KMS-11 (cell line): ENCODE results near the gene SCCPDH.

Experiments
- H2AFZ ChIP-seq: fragments of 200-600 bp; sonication (generic); 2 replicates; pipeline ENCODE4 v1.6.1; 2016; ENCODE audit warnings: antibody characterized with exemption, mixed run types, low read depth
- H3K27ac ChIP-seq: fragments of 200-600 bp; sonication (generic); 2 replicates; pipeline ENCODE4 v1.6.1; 2016; ENCODE audit warnings: mild to moderate bottlenecking, mixed run types
- H3K27me3 ChIP-seq: fragments of 200-600 bp; sonication (generic); 2 replicates; pipeline ENCODE4 v1.6.1; 2017; ENCODE audit warnings: mild to moderate bottlenecking, low read depth, mixed run types, moderate library complexity; ENCODE audit not compliant: insufficient read depth
- H3K36me3 ChIP-seq: fragments of 200-600 bp; sonication (generic); 2 replicates; pipeline ENCODE4 v1.6.1; 2017; ENCODE audit warnings: mild to moderate bottlenecking, mixed run types; ENCODE audit not compliant: insufficient read depth
- H3K4me1 ChIP-seq: fragments of 200-600 bp; sonication (generic); 2 replicates; pipeline ENCODE4 v1.6.1; 2016; ENCODE audit warnings: mild to moderate bottlenecking, low read depth, mixed run types; ENCODE audit not compliant: poor library complexity, severe bottlenecking
- H3K4me2 ChIP-seq: fragments of 200-600 bp; sonication (generic); 2 replicates; pipeline ENCODE4 v1.7.0; 2016; ENCODE audit warnings: mild to moderate bottlenecking, mixed run types
- H3K4me3 ChIP-seq: fragments of 200-600 bp; sonication (generic); IDR thresholded peaks from 2 replicates; pipeline ENCODE4 v1.6.1; 2017; ENCODE audit warnings: low read depth, low read length, mixed read lengths; ENCODE audit not compliant: insufficient read depth
- H3K79me2 ChIP-seq: fragments of 200-600 bp; sonication (generic); 2 replicates; pipeline ENCODE4 v1.6.1; 2016; ENCODE audit warnings: low read depth, mixed run types; ENCODE audit not compliant: insufficient read depth
- H3K9ac ChIP-seq: fragments of 200-600 bp; sonication (generic); 2 replicates; pipeline ENCODE4 v1.6.1; 2016; ENCODE audit warnings: mild to moderate bottlenecking, mixed run types
- H4K20me1 ChIP-seq: fragments of 200-600 bp; sonication (generic); 2 replicates; pipeline ENCODE4 v1.6.1; 2016; ENCODE audit warnings: mild to moderate bottlenecking, mixed run types; ENCODE audit not compliant: insufficient read depth
- TF ChIP-seq, protein P1 (sequence below): fragments of 200-600 bp; sonication (generic); conservative IDR thresholded peaks from 2 replicates; pipeline ENCODE4 v1.6.1; 2017; ENCODE audit warnings: low read depth, mild to moderate bottlenecking, antibody characterized with exemption, low read length, moderate library complexity, mixed read lengths

The SCCPDH gene

GRCh38 chr1:246815693-246816270 is 91.6 kb downstream of the SCCPDH start:
- Histone ChIP-seq H3K4me3 (no peak overlapping the region), H3K4me1 (no peaks in the 10 kb centered on the region), H3K4me2 (no peak overlapping the region), H3K27ac (no peak overlapping the region), H3K36me3 (no peaks in the 10 kb centered on the region; the same call in 1 of the 2 replicates), H4K20me1 (no peaks in the 10 kb centered on the region), H2AFZ (no peak overlapping the region), H3K79me2 (no peaks in the 10 kb centered on the region), H3K27me3 (no peaks in the 10 kb centered on the region), H3K9ac (no peak overlapping the region)
- TF ChIP-seq, protein P1, sequence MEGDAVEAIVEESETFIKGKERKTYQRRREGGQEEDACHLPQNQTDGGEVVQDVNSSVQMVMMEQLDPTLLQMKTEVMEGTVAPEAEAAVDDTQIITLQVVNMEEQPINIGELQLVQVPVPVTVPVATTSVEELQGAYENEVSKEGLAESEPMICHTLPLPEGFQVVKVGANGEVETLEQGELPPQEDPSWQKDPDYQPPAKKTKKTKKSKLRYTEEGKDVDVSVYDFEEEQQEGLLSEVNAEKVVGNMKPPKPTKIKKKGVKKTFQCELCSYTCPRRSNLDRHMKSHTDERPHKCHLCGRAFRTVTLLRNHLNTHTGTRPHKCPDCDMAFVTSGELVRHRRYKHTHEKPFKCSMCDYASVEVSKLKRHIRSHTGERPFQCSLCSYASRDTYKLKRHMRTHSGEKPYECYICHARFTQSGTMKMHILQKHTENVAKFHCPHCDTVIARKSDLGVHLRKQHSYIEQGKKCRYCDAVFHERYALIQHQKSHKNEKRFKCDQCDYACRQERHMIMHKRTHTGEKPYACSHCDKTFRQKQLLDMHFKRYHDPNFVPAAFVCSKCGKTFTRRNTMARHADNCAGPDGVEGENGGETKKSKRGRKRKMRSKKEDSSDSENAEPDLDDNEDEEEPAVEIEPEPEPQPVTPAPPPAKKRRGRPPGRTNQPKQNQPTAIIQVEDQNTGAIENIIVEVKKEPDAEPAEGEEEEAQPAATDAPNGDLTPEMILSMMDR = no peak
